Mesenchymal stem cell (in vitro differentiated cells and primary cell): ENCODE measurements around the gene KCNQ5.

Experiments
- DNase-seq: peaks from one replicate; pipeline ENCODE4 v3.0.0-alpha.2; 2013
- H2AFZ ChIP-seq: one replicate; pipeline ENCODE4 v1.6.1; 2013; ENCODE audit warnings: low read depth, mild to moderate bottlenecking, control low read depth, inconsistent platforms, low read length, moderate library complexity
- H2AK5ac ChIP-seq: 2 replicates; pipeline ENCODE4 v1.6.1; 2013; ENCODE audit warnings: low read length, moderate library complexity, mild to moderate bottlenecking, inconsistent platforms; ENCODE audit not compliant: severe bottlenecking
- H2BK120ac ChIP-seq: one replicate; pipeline ENCODE4 v1.6.1; 2013; ENCODE audit warnings: low read depth, mild to moderate bottlenecking, inconsistent platforms, low read length, moderate library complexity
- H2BK12ac ChIP-seq, 2 experiments: one replicate each; pipeline ENCODE4 v1.6.1; 2013; ENCODE audit warnings: inconsistent platforms in 2 of 2, low read length in 2 of 2, mild to moderate bottlenecking in 2 of 2, moderate library complexity in 2 of 2, control low read depth in 1 of 2
- H2BK15ac ChIP-seq: one replicate; pipeline ENCODE4 v1.6.1; 2013; ENCODE audit warnings: mild to moderate bottlenecking, low read depth, inconsistent platforms; ENCODE audit not compliant: poor library complexity, severe bottlenecking
- H2BK5ac ChIP-seq: 2 replicates; pipeline ENCODE4 v1.6.1; 2013; ENCODE audit warnings: low read depth, mild to moderate bottlenecking, low read length, control low read depth, inconsistent platforms; ENCODE audit not compliant: poor library complexity, severe bottlenecking
- H3K14ac ChIP-seq, 2 experiments: one replicate each; pipeline ENCODE4 v1.6.1; 2013; ENCODE audit warnings: inconsistent platforms in 2 of 2, low read length in 2 of 2, control low read depth in 1 of 2, mild to moderate bottlenecking in 1 of 2, moderate library complexity in 1 of 2
- H3K18ac ChIP-seq, 2 experiments: one replicate each; pipeline ENCODE4 v1.6.1; 2013; ENCODE audit warnings: inconsistent platforms in 2 of 2, low read length in 2 of 2, control low read depth in 1 of 2, low read depth in 1 of 2, mild to moderate bottlenecking in 1 of 2
- H3K23ac ChIP-seq, 2 experiments: one replicate each; pipeline ENCODE4 v1.6.1; 2013; ENCODE audit warnings: inconsistent platforms in 2 of 2, low read length in 2 of 2, mild to moderate bottlenecking in 2 of 2, moderate library complexity in 2 of 2, control low read depth in 1 of 2
- H3K27ac ChIP-seq: 2 replicates; pipeline ENCODE4 v1.5.1; 2013; ENCODE audit warnings: mild to moderate bottlenecking, moderate library complexity, low read length, control low read depth, inconsistent platforms; ENCODE audit not compliant: poor library complexity, severe bottlenecking
- H3K27me3 ChIP-seq, 2 experiments: 2 replicates each; pipeline versions ENCODE4 v1.6.1 to v1.7.0; 2013; ENCODE audit warnings: low read length in 2 of 2, mild to moderate bottlenecking in 2 of 2, moderate library complexity in 2 of 2, control low read depth in 1 of 2, inconsistent platforms in 1 of 2; ENCODE audit not compliant: control insufficient read depth in 1 of 2, insufficient read depth in 1 of 2
- H3K36me3 ChIP-seq, 2 experiments: 2 replicates each; pipeline versions ENCODE4 v1.6.1 to v1.7.0; 2013; ENCODE audit warnings: low read length in 2 of 2, control low read depth in 1 of 2, inconsistent platforms in 1 of 2, low read depth in 1 of 2, mild to moderate bottlenecking in 1 of 2; ENCODE audit not compliant: insufficient read depth in 2 of 2, control insufficient read depth in 1 of 2
- H3K4ac ChIP-seq, 2 experiments: one replicate each; pipeline ENCODE4 v1.6.1; 2013; ENCODE audit warnings: inconsistent platforms in 2 of 2, low read length in 2 of 2, mild to moderate bottlenecking in 2 of 2, moderate library complexity in 2 of 2, control low read depth in 1 of 2, low read depth in 1 of 2
- H3K4me1 ChIP-seq: 2 replicates; pipeline ENCODE4 v1.6.1; 2013; ENCODE audit warnings: low read depth, low read length, control low read depth; ENCODE audit not compliant: control insufficient read depth, insufficient read depth
- H3K4me2 ChIP-seq: 2 replicates; pipeline ENCODE4 v1.6.1; 2013; ENCODE audit warnings: low read length, mild to moderate bottlenecking, inconsistent platforms; ENCODE audit not compliant: poor library complexity, severe bottlenecking
- H3K4me3 ChIP-seq, 2 experiments: 2 replicates each; pipeline versions ENCODE4 v1.5.1 to v1.7.0; 2013; ENCODE audit warnings: low read length in 2 of 2, mild to moderate bottlenecking in 2 of 2, control low read depth in 1 of 2, low read depth in 1 of 2; ENCODE audit not compliant: insufficient read depth in 1 of 2
- H3K79me1 ChIP-seq: replicated peaks from 2 replicates; pipeline ENCODE4 v1.6.1; 2013; ENCODE audit warnings: mild to moderate bottlenecking, control low read depth, low read length, inconsistent platforms; ENCODE audit not compliant: poor library complexity, severe bottlenecking
- H3K9ac ChIP-seq: 2 replicates; pipeline ENCODE4 v1.7.0; 2013; ENCODE audit warnings: mild to moderate bottlenecking, low read length, moderate library complexity
- H3K9me3 ChIP-seq: 2 replicates; pipeline ENCODE4 v1.7.0; 2013; ENCODE audit warnings: mild to moderate bottlenecking, low read length; ENCODE audit not compliant: control insufficient read depth
- H4K8ac ChIP-seq: one replicate; pipeline ENCODE4 v1.6.1; 2013; ENCODE audit warnings: inconsistent platforms, mild to moderate bottlenecking, low read length, moderate library complexity
- H4K91ac ChIP-seq: one replicate; pipeline ENCODE4 v1.6.1; 2013; ENCODE audit warnings: mild to moderate bottlenecking, low read length, inconsistent platforms
- WGBS: methylation state at CpG from one replicate; pipeline ENCODE4 v1.1.7; 2013; ENCODE audit warnings: mixed read lengths; 5-methylcytosine and 5-hydroxymethylcytosine counted together

KCNQ5 gene

GRCh38 chr6:72864799-72865198, 242.9 kb downstream of the KCNQ5 start:
- H2BK5ac ChIP-seq, result no peak overlapping the region
- no peak overlapping the region for H3K4ac ChIP-seq
- no peaks in the 10 kb centered on the region for H3K27me3 ChIP-seq
- no peak overlapping the region for H3K27ac ChIP-seq
- H3K9me3 ChIP-seq, result no peaks in the 10 kb centered on the region
- H3K36me3 ChIP-seq, result no peaks in the 10 kb centered on the region
- H2BK15ac ChIP-seq, result no peak overlapping the region
- no peak overlapping the region for H4K91ac ChIP-seq
- no peaks in the 10 kb centered on the region for H3K4me1 ChIP-seq
- DNase-seq, result no peak
- H3K23ac ChIP-seq, result no peak overlapping the region
- H2BK120ac ChIP-seq, result no peak overlapping the region
- H3K4me2 ChIP-seq, result no peak overlapping the region
- no peak overlapping the region for H3K18ac ChIP-seq
- H3K9ac ChIP-seq, result no peak overlapping the region
- H2AFZ ChIP-seq, result no peak overlapping the region
- no peaks in the 10 kb centered on the region for H3K79me1 ChIP-seq
- no peak overlapping the region for H2AK5ac ChIP-seq
- H4K8ac ChIP-seq, result no peak overlapping the region
- no peak overlapping the region for H2BK12ac ChIP-seq
- H3K4me3 ChIP-seq, result no peak overlapping the region
- H3K14ac ChIP-seq, result no peak overlapping the region

- no peak overlapping the region for H2AFZ ChIP-seq
- no peak overlapping the region for H2BK15ac ChIP-seq
- H3K4me3 ChIP-seq, result no peak overlapping the region
- no peaks in the 10 kb centered on the region for H3K27me3 ChIP-seq
- H3K36me3 ChIP-seq, result no peaks in the 10 kb centered on the region
- no peak overlapping the region for H4K91ac ChIP-seq
- H3K18ac ChIP-seq, result no peak overlapping the region
- H2BK12ac ChIP-seq, result no peak overlapping the region
- no peak overlapping the region for H3K14ac ChIP-seq
- H3K23ac ChIP-seq, result no peak overlapping the region
- WGBS, result 71% methylated on average over 1 of the region's 2 CpGs
- no peak overlapping the region for H3K4ac ChIP-seq
- H3K79me1 ChIP-seq, result no peaks in the 10 kb centered on the region
- H3K9me3 ChIP-seq, result no peaks in the 10 kb centered on the region
- H3K9ac ChIP-seq, result no peak overlapping the region
- no peak overlapping the region for H2BK120ac ChIP-seq
- no peaks in the 10 kb centered on the region for H3K4me1 ChIP-seq
- no peak overlapping the region for H2AK5ac ChIP-seq
- no peak overlapping the region for H4K8ac ChIP-seq
- H2BK5ac ChIP-seq, result no peak overlapping the region
- H3K27ac ChIP-seq, result no peak overlapping the region
- DNase-seq, result peak; percentile 22
- no peak overlapping the region for H3K4me2 ChIP-seq
These were observed 243.6 kb downstream of the KCNQ5 start for GRCh38 chr6:72865467-72865866.

GRCh38 chr6:72869621-72870020, 247.8 kb downstream of the KCNQ5 start:
- no peak overlapping the region for H4K8ac ChIP-seq
- no peak overlapping the region for H3K4me3 ChIP-seq

GRCh38 chr6:72873433-72873832, 251.6 kb downstream of the KCNQ5 start:
- H2AK5ac ChIP-seq, result no peak overlapping the region
- H3K27me3 ChIP-seq, result no peaks in the 10 kb centered on the region
- no peaks in the 10 kb centered on the region for H3K9me3 ChIP-seq
- no peak overlapping the region for H3K4ac ChIP-seq
- no peaks in the 10 kb centered on the region for H3K4me1 ChIP-seq
- no peak overlapping the region for H3K14ac ChIP-seq
- no peak overlapping the region for H3K4me2 ChIP-seq
- H2BK15ac ChIP-seq, result no peak overlapping the region
- no peak overlapping the region for H2BK12ac ChIP-seq
- no peak overlapping the region for H2BK5ac ChIP-seq
- H3K23ac ChIP-seq, result no peak overlapping the region
- H3K9ac ChIP-seq, result no peak overlapping the region
- no peak overlapping the region for H3K18ac ChIP-seq
- no CpG with 5 or more reads among the region's 1 CpG for WGBS
- no peaks in the 10 kb centered on the region for H3K36me3 ChIP-seq
- no peak overlapping the region for H3K27ac ChIP-seq
- H2BK120ac ChIP-seq, result no peak overlapping the region
- no peak overlapping the region for H4K8ac ChIP-seq
- no peaks in the 10 kb centered on the region for H3K79me1 ChIP-seq
- no peak overlapping the region for H4K91ac ChIP-seq
- H2AFZ ChIP-seq, result no peak overlapping the region
- DNase-seq, result no peak
- no peak overlapping the region for H3K4me3 ChIP-seq

More at GRCh38 chr6:72869621-72870020, 247.8 kb downstream of the KCNQ5 start:
- H2BK15ac ChIP-seq, result no peak overlapping the region
- H3K9me3 ChIP-seq, result no peaks in the 10 kb centered on the region
- WGBS, result 97% methylated on average over 2 of the region's 5 CpGs
- H3K4me1 ChIP-seq, result no peaks in the 10 kb centered on the region
- no peaks in the 10 kb centered on the region for H3K79me1 ChIP-seq
- H4K91ac ChIP-seq, result no peak overlapping the region
- H3K14ac ChIP-seq, result no peak overlapping the region
- H3K27me3 ChIP-seq, result no peaks in the 10 kb centered on the region
- H3K4ac ChIP-seq, result no peak overlapping the region
- no peak for DNase-seq
- no peak overlapping the region for H2BK120ac ChIP-seq
- no peak overlapping the region for H3K23ac ChIP-seq
- no peak overlapping the region for H3K27ac ChIP-seq
- H2AFZ ChIP-seq, result no peak overlapping the region
- no peak overlapping the region for H3K9ac ChIP-seq
- H2BK5ac ChIP-seq, result no peak overlapping the region
- H2BK12ac ChIP-seq, result no peak overlapping the region
- H3K4me2 ChIP-seq, result no peak overlapping the region
- no peaks in the 10 kb centered on the region for H3K36me3 ChIP-seq
- no peak overlapping the region for H2AK5ac ChIP-seq
- H3K18ac ChIP-seq, result no peak overlapping the region
